A673 (cell line): ENCODE results near the gene ADAM30. TPM values are rescaled to one million over a fixed set of nuclear protein-coding genes. Genes with fewer than 3 reads are reported as not detected.

Source experiments
- BruUV-seq: library from RNA; stranded (reverse); fragments of 400-500 nt; replicated peaks from 2 replicates; lab custom pipeline; 2021; lab: Mats Ljungman, UMichigan
- CTCF ChIA-PET: fragments of 300-600 bp; sonication (Branson Sonifier 250); formaldehyde crosslinking; loops from one replicate; lab custom pipeline; 2022; ENCODE audit warnings: antibody characterized with exemption; lab: Charles Lee
- POLR2A ChIA-PET: fragments of 300-600 bp; sonication (Branson Sonifier 250); formaldehyde crosslinking; loops from one replicate; lab custom pipeline; 2022; ENCODE audit warnings: antibody characterized with exemption; ENCODE audit not compliant: low non-redundant PET; lab: Charles Lee
- DNase-seq: peaks from one replicate; pipeline ENCODE4 v3.0.0-alpha.2; 2015; ENCODE audit warnings: low spot score
- H3K27ac ChIP-seq: fragments of 200-600 bp; sonication (generic); 2 replicates; pipeline ENCODE4 v1.5.1; 2016; ENCODE audit warnings: mixed run types, low read depth, mild to moderate bottlenecking, mixed read lengths, antibody characterized with exemption, low read length; ENCODE audit not compliant: poor library complexity, severe bottlenecking
- H3K27me3 ChIP-seq: fragments of 200-600 bp; sonication (generic); replicated peaks from 2 replicates; pipeline ENCODE4 v1.6.1; 2017; ENCODE audit warnings: mixed run types, low read depth, mild to moderate bottlenecking, mixed read lengths, antibody characterized with exemption, low read length; ENCODE audit not compliant: insufficient read depth, poor library complexity
- H3K36me3 ChIP-seq: fragments of 200-600 bp; sonication (generic); 2 replicates; pipeline ENCODE4 v1.6.1; 2016; ENCODE audit warnings: mixed run types, mild to moderate bottlenecking, mixed read lengths, antibody characterized with exemption, low read length; ENCODE audit not compliant: insufficient read depth, poor library complexity, severe bottlenecking
- H3K4me1 ChIP-seq: fragments of 200-600 bp; sonication (generic); 2 replicates; pipeline ENCODE4 v1.6.1; 2017; ENCODE audit warnings: mixed run types, mild to moderate bottlenecking, mixed read lengths, antibody characterized with exemption, low read length; ENCODE audit not compliant: insufficient read depth, poor library complexity, severe bottlenecking
- H3K4me3 ChIP-seq: fragments of 200-600 bp; sonication (generic); 2 replicates; pipeline ENCODE4 v1.5.1; 2016; ENCODE audit warnings: low read depth, mixed run types, mild to moderate bottlenecking, mixed read lengths, low read length; ENCODE audit not compliant: poor library complexity, severe bottlenecking
- H3K9me3 ChIP-seq: fragments of 200-600 bp; sonication (generic); 2 replicates; pipeline ENCODE4 v1.6.1; 2016; ENCODE audit warnings: mixed run types, low read depth, mild to moderate bottlenecking, mixed read lengths, antibody characterized with exemption, low read length; ENCODE audit not compliant: poor library complexity, severe bottlenecking
- CTCF ChIP-seq: fragments of 300-800, 200-600 bp; sonication (generic); conservative IDR thresholded peaks from 2 replicates; pipeline ENCODE4 v1.5.1; 2017; ENCODE audit warnings: low read depth, mild to moderate bottlenecking, antibody characterized with exemption, low read length, moderate library complexity, mixed read lengths
- EZH2 ChIP-seq: fragments of 200-600 bp; sonication (generic); IDR thresholded peaks from 2 replicates; pipeline ENCODE4 v1.6.1; 2017; ENCODE audit warnings: borderline replicate concordance, low read depth, mild to moderate bottlenecking, mixed read lengths, antibody characterized with exemption, low read length; ENCODE audit not compliant: poor library complexity, severe bottlenecking
- intact Hi-C: fragments of 100-400 bp; cut with micrococcal nuclease; formaldehyde crosslinking; loops from one replicate; pipeline ENCODE4 v1.10.0; 2022; ENCODE audit not compliant: unreplicated experiment
- total RNA-seq: library from RNA; stranded (reverse); gene quantifications from 2 replicates; pipeline ENCODE4 v1.2.3, GENCODE V29; 2021

The ADAM30 gene
- total RNA-seq, 1 experiment from 2014 or later: not detected

- Histone ChIP-seq H3K4me3 (no peak overlapping the region), H3K27me3 (no peaks in the 10 kb centered on the region), H3K4me1 (no peaks in the 10 kb centered on the region), H3K36me3 (peaks cover 63% of the 10 kb centered on the region), H3K9me3 (peaks cover 12% of the 10 kb centered on the region), H3K27ac (no peak overlapping the region)
- TF ChIP-seq CTCF (no peak), EZH2 (no peak)
- POLR2A ChIA-PET: no interaction called here
- CTCF ChIA-PET: no interaction called here
- intact Hi-C loops: no loop called here
- DNase-seq: no peak
- no TSS peak for BruUV-seq
Measured at GRCh38 chr1:119935373-119935772, 39.1 kb upstream of the ADAM30 start.

GRCh38 chr1:119933397-119933796, 37.1 kb upstream of the ADAM30 start:
- Histone ChIP-seq H3K36me3 (peaks cover 49% of the 10 kb centered on the region), H3K4me1 (no peaks in the 10 kb centered on the region), H3K4me3 (no peak overlapping the region), H3K27me3 (no peaks in the 10 kb centered on the region), H3K9me3 (peaks cover 12% of the 10 kb centered on the region), H3K27ac (no peak overlapping the region)
- CTCF ChIA-PET: no interaction called here
- no peak for TF ChIP-seq EZH2
- no peak for TF ChIP-seq CTCF
- BruUV-seq: no TSS peak
- POLR2A ChIA-PET: no interaction called here
- intact Hi-C loops: no loop called here
- DNase-seq: no peak

- DNase-seq: no peak
- H3K9me3 ChIP-seq: peaks cover 12% of the 10 kb centered on the region
- ChIA-PET POLR2A (no interaction called here), CTCF (no interaction called here)
- H3K4me3 ChIP-seq: no peak overlapping the region
- BruUV-seq: no TSS peak
- no peaks in the 10 kb centered on the region for H3K27me3 ChIP-seq
- no peak for TF ChIP-seq CTCF
- H3K27ac ChIP-seq: no peak overlapping the region
- peaks cover 24% of the 10 kb centered on the region for H3K36me3 ChIP-seq
- no peaks in the 10 kb centered on the region for H3K4me1 ChIP-seq
- intact Hi-C loops: no loop called here
Measured at GRCh38 chr1:119929643-119930315, 33.5 kb upstream of the ADAM30 start.
